HEK293 (cell line): ENCODE data around the gene PARD3B.

Experiments
- CTCF ChIA-PET: fragments of 350-600 bp; formaldehyde crosslinking; extraction: SDS; loops from one replicate; lab custom pipeline; 2021; ENCODE audit warnings: antibody characterized with exemption; lab: Yijun Ruan, JAX
- POLR2A ChIA-PET: fragments of 300-600 bp; formaldehyde crosslinking; extraction: SDS; loops from one replicate; lab custom pipeline; 2020; ENCODE audit warnings: antibody characterized with exemption, inconsistent platforms; lab: Yijun Ruan, JAX
- H3K27ac ChIP-seq: fragments of 200-500 bp; sonication (Bioruptor generic); 2 replicates; pipeline ENCODE4 v1.5.1; 2014; ENCODE audit warnings: low read depth, low read length, control low read depth, inconsistent platforms; ENCODE audit errors: extremely low read depth
- H3K36me3 ChIP-seq, 2 experiments: fragments of 200-500 bp in 1 of 2; sonication (Bioruptor generic) in 1 of 2; 1 replicate in 1 of 2; 2 replicates in 1 of 2; pipeline ENCODE4 v1.5.1; 2014 to 2017; ENCODE audit warnings: inconsistent platforms in 2 of 2, low read length in 2 of 2; ENCODE audit not compliant: control insufficient read depth in 2 of 2, insufficient read depth in 1 of 2
- H3K4me1 ChIP-seq: fragments of 200-500 bp; sonication (Bioruptor generic); 2 replicates; pipeline ENCODE4 v1.5.1; 2014; ENCODE audit warnings: mild to moderate bottlenecking, low read length, inconsistent platforms; ENCODE audit not compliant: control insufficient read depth, insufficient read depth
- H3K4me3 ChIP-seq: 2 replicates; pipeline ENCODE4 v1.5.1; 2011; ENCODE audit warnings: low read depth, mild to moderate bottlenecking, control low read depth, low read length, moderate library complexity
- H3K9me3 ChIP-seq: fragments of 200-500 bp; sonication (Bioruptor generic); 2 replicates; pipeline ENCODE4 v1.5.1; 2014; ENCODE audit warnings: low read depth, low read length, inconsistent platforms; ENCODE audit not compliant: control insufficient read depth, insufficient read depth
- MZF1 ChIP-seq: fragments of 450-650 bp; formaldehyde crosslinking; IDR thresholded peaks from 2 replicates; pipeline ENCODE4 v1.5.1; 2017; ENCODE audit warnings: missing biosample characterization, missing genetic modification characterization, borderline replicate concordance
- SETDB1 ChIP-seq: IDR thresholded peaks from one replicate; pipeline ENCODE4 v1.6.1; 2017; ENCODE audit warnings: mild to moderate bottlenecking, low read length, moderate library complexity, mixed read lengths; ENCODE audit not compliant: insufficient read length
- SP7 ChIP-seq: fragments of 450-650 bp; formaldehyde crosslinking; IDR thresholded peaks from 2 replicates; pipeline ENCODE4 v1.5.1; 2016; ENCODE audit warnings: missing biosample characterization, missing genetic modification characterization
- TRIM28 ChIP-seq: IDR thresholded peaks from 2 replicates; pipeline ENCODE4 v1.6.1; 2011; ENCODE audit warnings: low read length, control low read depth, borderline replicate concordance
- ZNF768 ChIP-seq: fragments of 450-650 bp; formaldehyde crosslinking; IDR thresholded peaks from 2 replicates; pipeline ENCODE4 v1.5.1; 2018; ENCODE audit warnings: missing biosample characterization, mild to moderate bottlenecking, missing genetic modification characterization
- TF ChIP-seq, protein P1 (sequence below): fragments of 450-650 bp; formaldehyde crosslinking; IDR thresholded peaks from 2 replicates; pipeline ENCODE4 v1.5.1; 2017; ENCODE audit warnings: missing biosample characterization, missing genetic modification characterization
- TF ChIP-seq, protein P2 (sequence below): fragments of 450-650 bp; formaldehyde crosslinking; IDR thresholded peaks from 2 replicates; pipeline ENCODE4 v1.5.0; 2017; ENCODE audit warnings: missing biosample characterization, missing genetic modification characterization, borderline replicate concordance
- TF ChIP-seq, protein P3 (sequence below): fragments of 450-650 bp; formaldehyde crosslinking; IDR thresholded peaks from 2 replicates; pipeline ENCODE4 v1.5.1; 2017; ENCODE audit warnings: missing biosample characterization, missing genetic modification characterization
- TF ChIP-seq, protein P4 (sequence below): fragments of 450-650 bp; formaldehyde crosslinking; IDR thresholded peaks from 2 replicates; pipeline ENCODE4 v1.5.1; 2016; ENCODE audit warnings: missing biosample characterization, missing genetic modification characterization
- TF ChIP-seq, protein P5 (sequence below): fragments of 450-650 bp; formaldehyde crosslinking; IDR thresholded peaks from 2 replicates; pipeline ENCODE4 v1.5.1; 2016; ENCODE audit warnings: missing biosample characterization, missing genetic modification characterization
- TF ChIP-seq, protein P6 (sequence below): fragments of 450-650 bp; formaldehyde crosslinking; IDR thresholded peaks from 2 replicates; pipeline ENCODE4 v1.5.1; 2016; ENCODE audit warnings: missing biosample characterization, missing genetic modification characterization, borderline replicate concordance
- TF ChIP-seq, protein P7 (sequence below): fragments of 450-650 bp; formaldehyde crosslinking; IDR thresholded peaks from 2 replicates; pipeline ENCODE4 v1.5.1; 2017; ENCODE audit warnings: missing biosample characterization, missing genetic modification characterization
- TF ChIP-seq, protein P8 (sequence below): fragments of 450-650 bp; formaldehyde crosslinking; IDR thresholded peaks from 2 replicates; pipeline ENCODE4 v1.5.1; 2016; ENCODE audit warnings: missing biosample characterization, missing genetic modification characterization

The PARD3B gene

DNA sequence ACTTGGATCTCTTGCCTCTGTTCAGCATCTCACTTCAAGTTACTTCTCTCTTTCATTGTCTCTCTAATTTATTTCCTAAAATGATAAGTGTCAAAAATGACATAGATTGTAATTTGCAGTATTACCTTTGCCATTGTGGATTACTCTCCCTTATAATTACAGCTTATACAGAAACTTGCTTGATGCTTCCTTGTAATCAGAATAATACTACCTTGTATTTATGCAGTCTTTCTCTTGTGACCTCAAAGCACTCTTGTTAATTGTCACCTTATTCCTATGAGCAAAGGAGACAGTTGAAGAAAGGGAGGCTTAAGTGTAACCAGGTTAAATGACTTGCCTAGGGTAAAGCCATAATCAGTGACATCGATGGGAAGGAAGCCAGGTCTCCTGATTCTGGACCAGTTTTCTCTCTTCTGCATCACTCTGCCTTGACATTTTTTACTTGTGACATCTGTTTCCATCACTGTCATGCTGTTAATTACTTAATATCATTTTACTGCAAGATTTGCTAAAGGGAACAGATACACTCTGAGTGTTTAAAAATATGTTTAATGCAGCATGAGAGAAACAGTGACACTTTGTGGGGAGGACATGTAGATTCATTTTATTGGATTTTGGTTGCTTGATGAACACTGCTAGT is 388.6 kb downstream of the PARD3B start:
- H3K4me3 ChIP-seq: no peak overlapping the region
- no peak overlapping the region for H3K27ac ChIP-seq
- H3K36me3 ChIP-seq: no peaks in the 10 kb centered on the region
- ChIA-PET CTCF (no interaction called here), POLR2A (no interaction called here)
- peaks cover 13% of the 10 kb centered on the region for H3K4me1 ChIP-seq
- H3K9me3 ChIP-seq: no peaks in the 10 kb centered on the region
- TF ChIP-seq, protein P1, sequence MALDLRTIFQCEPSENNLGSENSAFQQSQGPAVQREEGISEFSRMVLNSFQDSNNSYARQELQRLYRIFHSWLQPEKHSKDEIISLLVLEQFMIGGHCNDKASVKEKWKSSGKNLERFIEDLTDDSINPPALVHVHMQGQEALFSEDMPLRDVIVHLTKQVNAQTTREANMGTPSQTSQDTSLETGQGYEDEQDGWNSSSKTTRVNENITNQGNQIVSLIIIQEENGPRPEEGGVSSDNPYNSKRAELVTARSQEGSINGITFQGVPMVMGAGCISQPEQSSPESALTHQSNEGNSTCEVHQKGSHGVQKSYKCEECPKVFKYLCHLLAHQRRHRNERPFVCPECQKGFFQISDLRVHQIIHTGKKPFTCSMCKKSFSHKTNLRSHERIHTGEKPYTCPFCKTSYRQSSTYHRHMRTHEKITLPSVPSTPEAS: no peak
- peak; percentile 98 for TF ChIP-seq SP7 (tag by site-specific recombination)

DNA sequence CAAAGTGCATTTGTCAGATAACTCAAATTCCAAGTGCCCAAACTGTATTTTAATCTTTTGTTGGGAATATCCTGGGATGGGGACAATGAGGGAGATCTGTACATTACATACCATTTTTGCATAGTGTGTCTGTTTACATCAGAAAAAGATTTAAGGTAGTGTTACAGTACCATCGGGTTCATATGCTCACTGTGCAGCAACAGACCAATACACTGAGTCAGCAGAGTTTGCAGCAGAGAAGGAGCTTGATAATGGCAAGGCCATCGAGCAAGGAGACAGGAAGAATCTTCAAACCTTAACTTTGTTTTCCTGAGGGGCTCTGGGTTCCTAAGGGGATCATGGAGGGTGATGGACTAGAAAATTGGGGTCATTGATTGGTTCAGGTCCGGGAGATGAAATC is 399.7 kb downstream of the PARD3B start:
- POLR2A ChIA-PET: no interaction called here
- TF ChIP-seq, protein P2, sequence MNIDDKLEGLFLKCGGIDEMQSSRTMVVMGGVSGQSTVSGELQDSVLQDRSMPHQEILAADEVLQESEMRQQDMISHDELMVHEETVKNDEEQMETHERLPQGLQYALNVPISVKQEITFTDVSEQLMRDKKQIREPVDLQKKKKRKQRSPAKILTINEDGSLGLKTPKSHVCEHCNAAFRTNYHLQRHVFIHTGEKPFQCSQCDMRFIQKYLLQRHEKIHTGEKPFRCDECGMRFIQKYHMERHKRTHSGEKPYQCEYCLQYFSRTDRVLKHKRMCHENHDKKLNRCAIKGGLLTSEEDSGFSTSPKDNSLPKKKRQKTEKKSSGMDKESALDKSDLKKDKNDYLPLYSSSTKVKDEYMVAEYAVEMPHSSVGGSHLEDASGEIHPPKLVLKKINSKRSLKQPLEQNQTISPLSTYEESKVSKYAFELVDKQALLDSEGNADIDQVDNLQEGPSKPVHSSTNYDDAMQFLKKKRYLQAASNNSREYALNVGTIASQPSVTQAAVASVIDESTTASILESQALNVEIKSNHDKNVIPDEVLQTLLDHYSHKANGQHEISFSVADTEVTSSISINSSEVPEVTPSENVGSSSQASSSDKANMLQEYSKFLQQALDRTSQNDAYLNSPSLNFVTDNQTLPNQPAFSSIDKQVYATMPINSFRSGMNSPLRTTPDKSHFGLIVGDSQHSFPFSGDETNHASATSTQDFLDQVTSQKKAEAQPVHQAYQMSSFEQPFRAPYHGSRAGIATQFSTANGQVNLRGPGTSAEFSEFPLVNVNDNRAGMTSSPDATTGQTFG (tag by site-specific recombination): no peak
- peak; percentile 89 for TF ChIP-seq SETDB1
- TF ChIP-seq TRIM28: peak; percentile 59; the same call in 1 of the 2 replicates
- Histone ChIP-seq H3K4me3 (no peak overlapping the region), H3K9me3 (no peaks in the 10 kb centered on the region), H3K4me1 (no peaks in the 10 kb centered on the region), H3K27ac (no peak overlapping the region), H3K36me3 (no peaks in the 10 kb centered on the region)
- CTCF ChIA-PET: no interaction called here

DNA sequence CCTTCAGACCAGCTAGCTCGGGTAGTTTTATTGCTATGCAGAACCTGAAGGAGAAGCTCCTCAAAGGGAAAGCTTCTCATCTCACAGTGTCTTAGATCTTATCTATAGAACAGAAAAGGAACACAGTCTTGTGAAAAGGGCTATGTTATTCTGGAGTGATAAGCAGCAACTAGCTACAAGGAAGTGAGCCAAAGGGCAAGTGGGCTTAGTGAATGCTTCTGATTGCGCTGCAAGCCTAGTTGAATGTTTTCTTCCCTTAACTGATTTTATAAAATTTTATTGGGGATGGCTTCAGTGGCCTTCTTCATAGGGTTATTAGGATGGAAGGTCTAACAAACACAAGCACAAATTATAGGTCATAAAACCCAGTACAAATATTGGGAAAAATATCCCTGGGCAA is 400.1 kb downstream of the PARD3B start:
- no peaks in the 10 kb centered on the region for H3K4me1 ChIP-seq
- no peaks in the 10 kb centered on the region for H3K36me3 ChIP-seq
- POLR2A ChIA-PET: no interaction called here
- H3K4me3 ChIP-seq: no peak overlapping the region
- no peak overlapping the region for H3K27ac ChIP-seq
- TF ChIP-seq TRIM28: peak; percentile 50; the same call in 1 of the 2 replicates
- TF ChIP-seq ZNF768: no peak
- no peaks in the 10 kb centered on the region for H3K9me3 ChIP-seq
- CTCF ChIA-PET: no interaction called here

DNA sequence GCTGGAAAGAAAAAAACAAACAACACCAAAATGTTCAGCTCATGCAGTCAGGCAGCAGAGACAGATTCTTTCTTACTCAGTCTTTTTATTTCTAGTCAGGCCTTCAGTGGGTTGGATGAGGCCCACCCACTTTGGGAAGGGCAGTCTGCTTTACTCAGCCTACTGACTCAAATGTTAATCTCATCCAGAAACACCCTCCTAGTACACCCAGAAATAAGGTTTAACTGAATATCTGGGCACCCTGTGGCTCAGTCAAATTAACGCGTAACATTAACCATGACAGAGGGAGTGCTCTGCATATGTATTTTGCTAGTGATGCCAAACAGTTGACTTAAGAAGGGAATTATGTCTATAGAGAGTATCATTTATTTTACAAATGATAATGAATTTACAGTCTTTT is 401.6 kb downstream of the PARD3B start:
- ChIA-PET POLR2A (no interaction called here), CTCF (interaction anchor here (0.6 kb wide), 1 partner anchor 546 kb away, joined by 4 read pairs; no protein-coding TSS in a partner anchor)
- Histone ChIP-seq H3K36me3 (no peaks in the 10 kb centered on the region), H3K4me1 (no peaks in the 10 kb centered on the region; the same call in 1 of the 2 replicates), H3K9me3 (no peaks in the 10 kb centered on the region), H3K27ac (no peak overlapping the region), H3K4me3 (no peak overlapping the region)
- TF ChIP-seq, protein P3, sequence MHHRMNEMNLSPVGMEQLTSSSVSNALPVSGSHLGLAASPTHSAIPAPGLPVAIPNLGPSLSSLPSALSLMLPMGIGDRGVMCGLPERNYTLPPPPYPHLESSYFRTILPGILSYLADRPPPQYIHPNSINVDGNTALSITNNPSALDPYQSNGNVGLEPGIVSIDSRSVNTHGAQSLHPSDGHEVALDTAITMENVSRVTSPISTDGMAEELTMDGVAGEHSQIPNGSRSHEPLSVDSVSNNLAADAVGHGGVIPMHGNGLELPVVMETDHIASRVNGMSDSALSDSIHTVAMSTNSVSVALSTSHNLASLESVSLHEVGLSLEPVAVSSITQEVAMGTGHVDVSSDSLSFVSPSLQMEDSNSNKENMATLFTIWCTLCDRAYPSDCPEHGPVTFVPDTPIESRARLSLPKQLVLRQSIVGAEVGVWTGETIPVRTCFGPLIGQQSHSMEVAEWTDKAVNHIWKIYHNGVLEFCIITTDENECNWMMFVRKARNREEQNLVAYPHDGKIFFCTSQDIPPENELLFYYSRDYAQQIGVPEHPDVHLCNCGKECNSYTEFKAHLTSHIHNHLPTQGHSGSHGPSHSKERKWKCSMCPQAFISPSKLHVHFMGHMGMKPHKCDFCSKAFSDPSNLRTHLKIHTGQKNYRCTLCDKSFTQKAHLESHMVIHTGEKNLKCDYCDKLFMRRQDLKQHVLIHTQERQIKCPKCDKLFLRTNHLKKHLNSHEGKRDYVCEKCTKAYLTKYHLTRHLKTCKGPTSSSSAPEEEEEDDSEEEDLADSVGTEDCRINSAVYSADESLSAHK (tag by site-specific recombination): no peak
- TF ChIP-seq, protein P4, sequence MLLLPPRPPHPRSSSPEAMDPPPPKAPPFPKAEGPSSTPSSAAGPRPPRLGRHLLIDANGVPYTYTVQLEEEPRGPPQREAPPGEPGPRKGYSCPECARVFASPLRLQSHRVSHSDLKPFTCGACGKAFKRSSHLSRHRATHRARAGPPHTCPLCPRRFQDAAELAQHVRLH: no peak
- TF ChIP-seq, protein P5, sequence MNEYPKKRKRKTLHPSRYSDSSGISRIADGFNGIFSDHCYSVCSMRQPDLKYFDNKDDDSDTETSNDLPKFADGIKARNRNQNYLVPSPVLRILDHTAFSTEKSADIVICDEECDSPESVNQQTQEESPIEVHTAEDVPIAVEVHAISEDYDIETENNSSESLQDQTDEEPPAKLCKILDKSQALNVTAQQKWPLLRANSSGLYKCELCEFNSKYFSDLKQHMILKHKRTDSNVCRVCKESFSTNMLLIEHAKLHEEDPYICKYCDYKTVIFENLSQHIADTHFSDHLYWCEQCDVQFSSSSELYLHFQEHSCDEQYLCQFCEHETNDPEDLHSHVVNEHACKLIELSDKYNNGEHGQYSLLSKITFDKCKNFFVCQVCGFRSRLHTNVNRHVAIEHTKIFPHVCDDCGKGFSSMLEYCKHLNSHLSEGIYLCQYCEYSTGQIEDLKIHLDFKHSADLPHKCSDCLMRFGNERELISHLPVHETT: no peak
- TF ChIP-seq, protein P6, sequence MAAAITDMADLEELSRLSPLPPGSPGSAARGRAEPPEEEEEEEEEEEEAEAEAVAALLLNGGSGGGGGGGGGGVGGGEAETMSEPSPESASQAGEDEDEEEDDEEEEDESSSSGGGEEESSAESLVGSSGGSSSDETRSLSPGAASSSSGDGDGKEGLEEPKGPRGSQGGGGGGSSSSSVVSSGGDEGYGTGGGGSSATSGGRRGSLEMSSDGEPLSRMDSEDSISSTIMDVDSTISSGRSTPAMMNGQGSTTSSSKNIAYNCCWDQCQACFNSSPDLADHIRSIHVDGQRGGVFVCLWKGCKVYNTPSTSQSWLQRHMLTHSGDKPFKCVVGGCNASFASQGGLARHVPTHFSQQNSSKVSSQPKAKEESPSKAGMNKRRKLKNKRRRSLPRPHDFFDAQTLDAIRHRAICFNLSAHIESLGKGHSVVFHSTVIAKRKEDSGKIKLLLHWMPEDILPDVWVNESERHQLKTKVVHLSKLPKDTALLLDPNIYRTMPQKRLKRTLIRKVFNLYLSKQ (tag by site-specific recombination): no peak
- TF ChIP-seq, protein P7, sequence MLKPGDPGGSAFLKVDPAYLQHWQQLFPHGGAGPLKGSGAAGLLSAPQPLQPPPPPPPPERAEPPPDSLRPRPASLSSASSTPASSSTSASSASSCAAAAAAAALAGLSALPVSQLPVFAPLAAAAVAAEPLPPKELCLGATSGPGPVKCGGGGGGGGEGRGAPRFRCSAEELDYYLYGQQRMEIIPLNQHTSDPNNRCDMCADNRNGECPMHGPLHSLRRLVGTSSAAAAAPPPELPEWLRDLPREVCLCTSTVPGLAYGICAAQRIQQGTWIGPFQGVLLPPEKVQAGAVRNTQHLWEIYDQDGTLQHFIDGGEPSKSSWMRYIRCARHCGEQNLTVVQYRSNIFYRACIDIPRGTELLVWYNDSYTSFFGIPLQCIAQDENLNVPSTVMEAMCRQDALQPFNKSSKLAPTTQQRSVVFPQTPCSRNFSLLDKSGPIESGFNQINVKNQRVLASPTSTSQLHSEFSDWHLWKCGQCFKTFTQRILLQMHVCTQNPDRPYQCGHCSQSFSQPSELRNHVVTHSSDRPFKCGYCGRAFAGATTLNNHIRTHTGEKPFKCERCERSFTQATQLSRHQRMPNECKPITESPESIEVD (tag by site-specific recombination): no peak
- TF ChIP-seq, protein P8, sequence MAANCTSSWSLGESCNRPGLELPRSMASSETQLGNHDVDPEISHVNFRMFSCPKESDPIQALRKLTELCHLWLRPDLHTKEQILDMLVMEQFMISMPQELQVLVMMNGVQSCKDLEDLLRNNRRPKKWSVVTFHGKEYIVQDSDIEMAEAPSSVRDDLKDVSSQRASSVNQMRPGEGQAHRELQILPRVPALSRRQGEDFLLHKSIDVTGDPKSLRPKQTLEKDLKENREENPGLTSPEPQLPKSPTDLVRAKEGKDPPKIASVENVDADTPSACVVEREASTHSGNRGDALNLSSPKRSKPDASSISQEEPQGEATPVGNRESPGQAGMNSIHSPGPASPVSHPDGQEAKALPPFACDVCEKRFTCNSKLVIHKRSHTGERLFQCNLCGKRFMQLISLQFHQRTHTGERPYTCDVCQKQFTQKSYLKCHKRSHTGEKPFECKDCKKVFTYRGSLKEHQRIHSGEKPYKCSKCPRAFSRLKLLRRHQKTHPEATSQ (tag by site-specific recombination): no peak
- no peak for TF ChIP-seq MZF1 (tag by site-specific recombination)
